ENCODE data around the gene ORC6.

Gene ORC6

GRCh38 chr16:46701615-46702014 lies 12.2 kb downstream of the ORC6 start:
- Histone ChIP-seq H3K4me2 (ENCODE audit: low read length) (no peak overlapping the region), H3K79me2 (ENCODE audit: control insufficient read depth, low read length) (no peaks in the 10 kb centered on the region), H3K9me3 (ENCODE audit: control insufficient read depth, insufficient read depth, low read length) (no peaks in the 10 kb centered on the region), H3K4me3 (ENCODE audit: low read length) (no peak overlapping the region), H4K20me1 (ENCODE audit: control insufficient read depth, insufficient read depth, low read depth, low read length) (no peaks in the 10 kb centered on the region), H3K27ac (ENCODE audit: low read depth, low read length) (no peak overlapping the region), H3K4me1 (ENCODE audit: control insufficient read depth, low read length) (no peaks in the 10 kb centered on the region), H3K27me3 (ENCODE audit: control insufficient read depth, low read length) (no peaks in the 10 kb centered on the region), H3F3A (ENCODE audit: control insufficient read depth, insufficient read depth) (peaks cover 37% of the 10 kb centered on the region), H3K36me3 (ENCODE audit: control insufficient read depth, low read length) (peaks cover 44% of the 10 kb centered on the region), H3K9me2 (replicated peaks; ENCODE audit: control insufficient read depth, low read length) (no peaks in the 10 kb centered on the region)
- TF ChIP-seq CTCF (IDR thresholded peaks at IDR 0.05; ENCODE audit: low read depth, low read length, poor library complexity, severe bottlenecking) (no peak), EZH2phosphoT487 (IDR thresholded peaks at IDR 0.05; ENCODE audit: borderline replicate concordance, low read length) (no peak)

DNA sequence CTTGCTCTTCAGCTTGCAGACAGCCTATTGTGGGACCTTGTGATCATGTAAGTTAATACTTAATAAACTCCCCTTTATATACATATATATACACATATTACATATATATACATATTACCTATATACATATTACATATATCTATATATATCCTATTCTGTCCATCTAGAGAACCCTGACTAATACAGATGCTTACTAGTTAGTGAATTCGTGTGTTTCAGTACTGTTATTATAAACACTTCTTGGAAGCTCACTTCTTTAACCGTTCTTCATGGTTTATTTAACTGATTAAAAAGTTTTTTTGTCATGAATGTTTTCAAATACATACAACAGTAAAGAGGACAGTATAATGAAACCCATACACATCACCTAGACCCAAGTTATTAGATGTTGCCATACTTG lies 12.6 kb downstream of the ORC6 start:
- no peak overlapping the region for H3K4me2 ChIP-seq (ENCODE audit: low read length)
- no peaks in the 10 kb centered on the region for H3K9me3 ChIP-seq (ENCODE audit: control insufficient read depth, insufficient read depth, low read length)
- H3K79me2 ChIP-seq (ENCODE audit: control insufficient read depth, low read length) = no peaks in the 10 kb centered on the region
- no peaks in the 10 kb centered on the region for H3K27me3 ChIP-seq (ENCODE audit: control insufficient read depth, low read length)
- H3K27ac ChIP-seq (ENCODE audit: low read depth, low read length) = no peak overlapping the region
- peaks cover 39% of the 10 kb centered on the region for H3K36me3 ChIP-seq (ENCODE audit: control insufficient read depth, low read length)
- no peaks in the 10 kb centered on the region for H4K20me1 ChIP-seq (ENCODE audit: control insufficient read depth, insufficient read depth, low read depth, low read length)
- peaks cover 33% of the 10 kb centered on the region for H3F3A ChIP-seq (ENCODE audit: control insufficient read depth, insufficient read depth)
- H3K4me1 ChIP-seq (ENCODE audit: control insufficient read depth, low read length) = no peaks in the 10 kb centered on the region
- no peak overlapping the region for H3K4me3 ChIP-seq (ENCODE audit: low read length)
- no peak for TF ChIP-seq EZH2phosphoT487 (IDR thresholded peaks at IDR 0.05; ENCODE audit: borderline replicate concordance, low read length)
- no peak for TF ChIP-seq CTCF (IDR thresholded peaks at IDR 0.05; ENCODE audit: low read depth, low read length, poor library complexity, severe bottlenecking)
- H3K9me2 ChIP-seq (replicated peaks; ENCODE audit: control insufficient read depth, low read length) = no peaks in the 10 kb centered on the region

DNA sequence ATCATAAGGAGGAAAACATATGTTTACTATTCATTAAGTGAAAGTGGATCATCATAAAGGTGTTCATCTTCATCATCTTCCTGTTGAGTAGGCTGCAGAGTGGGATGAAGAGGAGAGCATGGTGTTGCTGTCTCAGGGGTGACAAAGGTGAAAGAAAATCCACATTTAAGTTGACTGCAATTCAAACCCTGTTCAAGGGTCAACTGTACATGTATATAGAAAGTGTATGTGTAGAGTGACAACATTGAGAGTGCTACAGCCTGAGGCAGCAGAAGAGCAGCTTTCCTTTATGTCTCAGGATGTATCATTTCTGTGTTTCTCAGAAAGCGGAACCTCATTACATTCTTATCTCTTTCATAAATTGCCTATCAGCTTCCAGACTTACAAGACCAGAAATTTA lies 17.2 kb downstream of the ORC6 start:
- Histone ChIP-seq H3K9me2 (replicated peaks; ENCODE audit: control insufficient read depth, low read length) (no peaks in the 10 kb centered on the region), H3K9me3 (ENCODE audit: control insufficient read depth, insufficient read depth, low read length) (no peaks in the 10 kb centered on the region), H3K36me3 (ENCODE audit: control insufficient read depth, low read length) (peaks cover 2% of the 10 kb centered on the region), H3F3A (ENCODE audit: control insufficient read depth, insufficient read depth) (peaks cover 4% of the 10 kb centered on the region; the same call in 1 of the 2 replicates), H3K4me1 (ENCODE audit: control insufficient read depth, low read length) (no peaks in the 10 kb centered on the region), H3K4me3 (ENCODE audit: low read length) (no peak overlapping the region), H3K79me2 (ENCODE audit: control insufficient read depth, low read length) (no peaks in the 10 kb centered on the region), H3K4me2 (ENCODE audit: low read length) (no peak overlapping the region), H4K20me1 (ENCODE audit: control insufficient read depth, insufficient read depth, low read depth, low read length) (no peaks in the 10 kb centered on the region), H3K27me3 (ENCODE audit: control insufficient read depth, low read length) (no peaks in the 10 kb centered on the region), H3K27ac (ENCODE audit: low read depth, low read length) (no peak overlapping the region)
- TF ChIP-seq CTCF (IDR thresholded peaks at IDR 0.05; ENCODE audit: low read depth, low read length, poor library complexity, severe bottlenecking) = no peak
- no peak for TF ChIP-seq EZH2phosphoT487 (IDR thresholded peaks at IDR 0.05; ENCODE audit: borderline replicate concordance, low read length)
